AG10803 (cell line): Measurements from ENCODE around the gene KCNG2.

Source experiments
- DNase-seq: peaks from one replicate; pipeline ENCODE4 v3.0.0; 2010; ENCODE audit warnings: low read depth
- H3K4me3 ChIP-seq: 2 replicates; pipeline ENCODE4 v1.5.1; 2011; ENCODE audit warnings: mild to moderate bottlenecking, low read length, control low read depth
- TF ChIP-seq, protein P1 (sequence below): conservative IDR thresholded peaks from 2 replicates; pipeline ENCODE4 v1.5.1; 2011; ENCODE audit warnings: mild to moderate bottlenecking, low read length, control low read depth, inconsistent platforms

KCNG2 gene

DNA sequence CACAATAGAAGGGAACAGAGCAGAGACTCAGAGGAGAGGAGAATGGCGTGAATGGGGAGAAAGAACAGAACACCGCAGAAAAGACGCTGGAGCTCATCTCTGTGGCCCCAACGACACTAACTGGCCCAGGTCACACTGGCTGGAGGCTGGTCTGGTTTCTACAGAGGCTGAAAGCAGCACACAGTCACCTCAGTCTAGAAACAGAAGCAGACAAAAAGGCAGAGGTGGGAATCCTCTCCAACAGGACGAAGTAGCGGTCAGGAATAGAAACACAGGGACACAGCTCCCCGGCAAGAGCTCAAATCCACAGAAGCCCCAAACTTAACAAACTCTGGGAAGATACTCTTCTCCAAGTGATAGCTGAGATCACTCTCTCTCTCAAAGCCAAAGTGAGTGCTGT is 144.5 kb downstream of the KCNG2 start:
- no peak for DNase-seq
- no peak overlapping the region for H3K4me3 ChIP-seq
- TF ChIP-seq, protein P1, sequence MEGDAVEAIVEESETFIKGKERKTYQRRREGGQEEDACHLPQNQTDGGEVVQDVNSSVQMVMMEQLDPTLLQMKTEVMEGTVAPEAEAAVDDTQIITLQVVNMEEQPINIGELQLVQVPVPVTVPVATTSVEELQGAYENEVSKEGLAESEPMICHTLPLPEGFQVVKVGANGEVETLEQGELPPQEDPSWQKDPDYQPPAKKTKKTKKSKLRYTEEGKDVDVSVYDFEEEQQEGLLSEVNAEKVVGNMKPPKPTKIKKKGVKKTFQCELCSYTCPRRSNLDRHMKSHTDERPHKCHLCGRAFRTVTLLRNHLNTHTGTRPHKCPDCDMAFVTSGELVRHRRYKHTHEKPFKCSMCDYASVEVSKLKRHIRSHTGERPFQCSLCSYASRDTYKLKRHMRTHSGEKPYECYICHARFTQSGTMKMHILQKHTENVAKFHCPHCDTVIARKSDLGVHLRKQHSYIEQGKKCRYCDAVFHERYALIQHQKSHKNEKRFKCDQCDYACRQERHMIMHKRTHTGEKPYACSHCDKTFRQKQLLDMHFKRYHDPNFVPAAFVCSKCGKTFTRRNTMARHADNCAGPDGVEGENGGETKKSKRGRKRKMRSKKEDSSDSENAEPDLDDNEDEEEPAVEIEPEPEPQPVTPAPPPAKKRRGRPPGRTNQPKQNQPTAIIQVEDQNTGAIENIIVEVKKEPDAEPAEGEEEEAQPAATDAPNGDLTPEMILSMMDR = no peak

DNA sequence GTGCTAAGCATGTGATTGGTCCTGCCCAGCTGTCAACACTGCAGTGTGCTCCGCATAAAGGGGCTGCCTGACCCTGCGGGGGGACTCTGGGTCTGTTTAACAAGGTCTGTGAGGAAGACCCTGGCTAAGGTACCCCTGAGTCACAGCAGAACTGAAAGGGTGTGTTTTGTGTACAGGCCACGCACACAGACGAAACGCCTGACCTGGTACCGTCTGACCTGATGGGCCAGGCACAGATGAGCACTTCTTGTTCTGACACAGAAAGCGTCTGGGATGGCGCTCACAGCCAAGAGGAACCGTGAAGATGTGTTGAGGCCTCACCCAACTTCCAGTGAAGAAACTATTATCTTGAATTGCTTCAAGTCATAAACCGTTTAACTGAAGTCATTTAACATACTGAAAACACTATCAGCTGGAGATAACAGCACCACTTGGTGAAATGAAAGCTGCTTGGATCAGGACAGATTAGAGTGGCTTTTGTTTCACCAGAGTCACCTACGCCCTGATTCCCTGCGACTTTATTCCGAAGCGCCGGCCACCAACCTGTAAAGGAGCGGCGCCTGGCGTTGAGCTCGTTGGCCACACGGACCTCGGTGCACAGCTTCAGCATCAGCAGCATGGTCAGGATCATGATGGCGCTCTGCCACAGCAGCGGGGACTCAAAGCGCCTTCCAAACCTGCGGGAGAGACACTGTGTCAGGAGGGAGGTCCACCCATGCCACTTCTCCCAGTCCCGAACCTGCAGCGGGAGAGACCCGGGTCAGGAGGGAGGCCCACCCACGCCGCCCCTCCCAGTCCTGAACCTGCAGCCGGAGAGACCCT is 145.3 kb downstream of the KCNG2 start:
- H3K4me3 ChIP-seq = no peak overlapping the region
- TF ChIP-seq, protein P1 = no peak
- no peak for DNase-seq

DNA sequence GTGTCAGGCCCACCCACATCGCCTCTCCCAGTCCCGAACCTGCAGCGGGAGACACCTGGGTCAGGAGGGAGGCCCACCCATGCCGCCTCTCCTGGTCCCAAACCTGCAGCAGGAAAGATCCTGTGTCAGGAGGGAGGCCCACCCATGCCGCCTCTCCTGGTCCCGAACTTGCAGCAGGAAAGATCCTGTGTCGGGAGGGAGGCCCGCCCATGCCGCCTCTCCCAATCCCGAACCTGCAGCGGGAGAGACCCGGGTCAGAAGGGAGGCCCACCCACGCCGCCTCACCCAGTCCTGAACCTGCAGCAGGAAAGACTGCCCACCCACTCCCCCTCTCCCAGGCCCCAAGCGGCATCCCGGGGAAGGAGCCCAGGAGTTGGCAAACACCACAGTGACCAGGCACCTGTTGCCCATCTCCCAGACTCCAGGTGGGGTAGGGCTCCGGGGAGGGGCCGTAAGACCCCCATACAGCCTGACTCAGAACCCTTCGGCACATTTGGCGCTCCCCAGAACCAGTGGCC is 145.9 kb downstream of the KCNG2 start:
- no peak overlapping the region for H3K4me3 ChIP-seq
- TF ChIP-seq, protein P1 = no peak
- DNase-seq = no peak

DNA sequence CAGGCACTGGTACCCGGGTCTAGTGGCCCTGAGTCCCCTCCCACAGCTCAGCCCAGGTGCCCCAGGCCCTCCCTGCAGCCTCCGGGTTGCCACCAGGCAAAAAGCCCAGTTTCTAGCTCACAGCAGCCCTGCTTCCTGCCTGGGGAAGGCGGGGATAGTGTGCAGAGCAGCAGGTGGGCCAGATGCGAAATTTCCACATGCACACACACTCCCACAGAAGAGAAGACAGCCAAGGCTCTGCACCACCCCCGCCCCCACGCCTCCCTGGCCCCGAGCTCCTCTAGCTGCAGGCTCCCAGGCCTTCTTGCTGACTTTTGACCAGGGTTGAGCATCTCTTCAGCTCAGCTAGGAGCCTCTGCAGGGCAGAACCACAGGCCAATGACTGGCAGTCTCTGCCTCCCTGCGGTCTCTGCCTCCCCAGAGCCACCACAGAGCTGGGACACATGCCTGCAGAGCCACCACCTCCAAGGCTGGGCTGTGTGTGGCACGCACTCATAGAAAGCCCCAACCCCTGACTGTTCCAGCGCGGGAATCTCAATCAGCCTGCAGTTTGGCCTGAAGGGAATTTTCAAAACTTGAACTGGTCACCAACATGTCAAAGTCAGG is 146.5 kb downstream of the KCNG2 start:
- no peak overlapping the region for H3K4me3 ChIP-seq
- TF ChIP-seq, protein P1 = no peak
- no peak for DNase-seq

DNA sequence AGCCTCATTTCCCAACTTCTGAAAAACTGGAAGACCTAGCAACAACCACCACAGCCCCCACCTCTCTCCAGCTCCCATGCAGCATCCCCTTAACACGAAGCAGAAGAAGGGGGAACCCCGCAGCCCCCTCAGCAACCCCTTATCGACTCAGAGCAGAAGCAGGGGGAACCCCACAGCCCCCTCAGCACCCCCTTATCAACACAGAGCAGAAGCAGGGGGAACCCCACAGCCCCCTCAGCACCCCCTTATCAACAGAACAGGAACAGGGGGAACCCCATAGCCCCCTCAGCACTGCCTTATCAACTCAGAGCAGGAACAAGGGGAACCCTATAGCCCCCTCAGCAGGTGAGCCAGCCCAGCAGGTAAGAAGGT is 147.0 kb downstream of the KCNG2 start:
- H3K4me3 ChIP-seq = no peak overlapping the region
- DNase-seq = no peak
- TF ChIP-seq, protein P1 = no peak

DNA sequence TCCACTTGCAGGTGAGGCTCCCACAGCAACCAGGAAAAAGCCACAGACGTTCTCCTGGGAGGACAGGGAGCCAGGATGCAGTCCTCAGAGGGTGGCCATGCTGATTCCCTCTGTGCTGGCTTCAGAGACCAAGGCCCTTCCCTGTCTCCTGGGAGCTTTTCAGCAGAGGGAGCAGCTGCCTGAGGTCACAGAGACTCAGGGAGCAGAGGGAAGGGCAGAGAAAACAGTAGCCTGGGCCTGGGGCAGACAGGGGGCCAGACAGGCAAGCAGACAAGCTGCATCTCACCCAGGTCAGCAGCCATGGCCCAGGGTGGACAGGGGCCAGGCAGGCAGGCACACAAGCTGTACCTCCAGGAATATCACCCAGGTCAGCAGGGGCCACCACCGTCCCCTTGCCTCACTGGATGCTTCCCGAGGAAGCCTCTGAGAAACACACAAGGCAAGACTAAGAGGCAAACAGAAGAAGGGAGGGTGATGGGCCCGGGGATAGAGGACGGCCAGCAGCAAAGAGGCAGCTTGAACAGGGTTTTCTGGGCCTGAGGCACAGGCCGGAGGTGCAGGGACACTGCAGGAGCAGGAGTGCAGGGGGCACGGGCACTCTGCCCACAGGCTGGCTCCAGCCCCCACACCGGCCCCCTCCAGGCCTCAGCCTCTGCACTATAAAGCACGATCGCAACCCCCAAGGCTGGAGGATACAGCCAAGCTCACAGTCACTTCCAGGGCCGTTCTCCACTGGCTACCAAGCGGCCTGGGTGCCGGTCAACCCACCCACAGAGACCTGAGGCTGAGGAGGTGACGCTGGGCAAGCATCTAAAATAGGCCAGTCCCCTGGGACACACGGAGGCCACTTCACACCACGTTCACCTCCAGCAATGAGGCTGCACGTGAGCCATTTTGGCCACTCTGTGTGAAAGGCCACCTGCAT is 147.6 kb downstream of the KCNG2 start:
- H3K4me3 ChIP-seq = no peak overlapping the region
- DNase-seq = no peak
- TF ChIP-seq, protein P1 = no peak
